Fibroblast of villous mesenchyme (primary cell): ENCODE results near the gene CDH18. TPM values are rescaled to one million over a fixed set of nuclear protein-coding genes. Genes with fewer than 3 reads are reported as not detected.

Source experiments
- DNase-seq: peaks from one replicate; pipeline ENCODE4 v3.0.0-alpha.2; 2010; ENCODE audit warnings: low read depth
- H3K4me3 ChIP-seq: 2 replicates; pipeline ENCODE4 v1.5.1; 2011; ENCODE audit warnings: low read depth, mild to moderate bottlenecking, low read length
- CTCF ChIP-seq: IDR thresholded peaks from 2 replicates; pipeline ENCODE4 v1.5.1; 2012; ENCODE audit warnings: low read depth, mild to moderate bottlenecking, low read length; ENCODE audit not compliant: insufficient read depth
- total RNA-seq: library from RNA; depleted of rRNA; stranded (reverse); fragments of >200 nt; gene quantifications from 2 replicates; pipeline ENCODE4 v1.2.3, GENCODE V29; 2012

CDH18 gene
- total RNA-seq, 1 donor = 0.43 TPM

GRCh38 chr5:19608444-19609002, 379.5 kb downstream of the CDH18 start:
- no peak for DNase-seq
- H3K4me3 ChIP-seq = no peak overlapping the region
- TF ChIP-seq CTCF = no peak

- no peak for DNase-seq
- TF ChIP-seq CTCF = no peak
- H3K4me3 ChIP-seq = no peak overlapping the region
Observed at GRCh38 chr5:19605846-19606407, 382.1 kb downstream of the CDH18 start.

GRCh38 chr5:19584131-19584530, 403.9 kb downstream of the CDH18 start:
- H3K4me3 ChIP-seq = no peak overlapping the region
- no peak for DNase-seq
- no peak for TF ChIP-seq CTCF

- TF ChIP-seq CTCF = no peak
- no peak overlapping the region for H3K4me3 ChIP-seq
- no peak for DNase-seq
Observed at GRCh38 chr5:19577882-19578281, 410.1 kb downstream of the CDH18 start.

GRCh38 chr5:19568004-19568403, 420.0 kb downstream of the CDH18 start:
- TF ChIP-seq CTCF = no peak
- H3K4me3 ChIP-seq = no peak overlapping the region
- DNase-seq = no peak

- H3K4me3 ChIP-seq = no peak overlapping the region
- no peak for DNase-seq
- no peak for TF ChIP-seq CTCF
Observed at GRCh38 chr5:19565466-19565865, 422.5 kb downstream of the CDH18 start.

GRCh38 chr5:19564036-19564435, 424.0 kb downstream of the CDH18 start:
- DNase-seq = no peak
- H3K4me3 ChIP-seq = no peak overlapping the region
- no peak for TF ChIP-seq CTCF
